ENCODE data around the gene FSTL5. TPM values are rescaled to one million over a fixed set of nuclear protein-coding genes. Genes with fewer than 3 reads are reported as not detected.

Gene FSTL5
- total and polyA plus RNA-seq, 2 of the 8 experiments (the other 6 are each of a cell fraction or from before 2014, with no cell fraction given), result 0.09 to 0.32 TPM

DNA sequence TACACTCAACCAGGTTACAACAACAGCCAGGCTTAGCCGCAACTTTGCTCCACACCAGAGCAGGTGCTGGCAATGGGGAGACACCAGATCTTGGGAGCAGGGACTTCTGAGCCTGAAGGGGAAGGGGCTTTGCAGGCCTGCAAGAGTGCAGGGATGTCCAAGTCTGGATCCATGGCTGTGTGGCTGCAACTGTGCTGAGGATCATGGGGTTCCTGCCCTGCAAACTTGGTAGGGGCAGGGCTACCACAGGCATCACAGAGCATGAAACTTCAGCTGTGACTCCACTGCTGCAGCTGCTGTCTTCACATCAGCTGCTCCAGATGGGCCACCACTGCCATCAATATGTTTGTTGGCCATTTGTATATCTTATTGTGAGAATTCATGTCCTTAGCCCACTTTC is 340.4 kb downstream of the FSTL5 start:
- CTCF ChIA-PET (ENCODE audit: partially characterized antibody), result no interaction called here
- WGBS, 2 experiments (ENCODE audit: extremely low coverage in 1 of 2, insufficient coverage in 1 of 2, insufficient read length in 1 of 2, insufficient replicate concordance in 2 of 2, low coverage in 1 of 2, low lambda C conversion rate in 2 of 2, missing lambda C conversion rate in 1 of 2), result 100% methylated on average over 1 of the region's 1 CpG; no CpG with 5 or more reads in 1 of the 2 experiments
- H2BK20ac ChIP-seq (ENCODE audit: low read length), result no peak overlapping the region

More for the DNA sequence above, 340.4 kb downstream of the FSTL5 start:
- no peaks in the 10 kb centered on the region for H3K36me3 ChIP-seq (ENCODE audit: control insufficient read depth in 2 of 4, insufficient read depth in 4 of 4, low read length in 3 of 4)
- no peaks in the 10 kb centered on the region for H3K27me3 ChIP-seq (replicated peaks in 1 of 4; ENCODE audit: control insufficient read depth in 3 of 4, extremely low read depth in 1 of 4, insufficient read depth in 3 of 4, low read length in 3 of 4)
- H3K79me2 ChIP-seq (ENCODE audit: control insufficient read depth in 1 of 2, insufficient read depth in 2 of 2, low read length in 2 of 2), result no peaks in the 10 kb centered on the region
- POLR2A ChIA-PET (ENCODE audit: partially characterized antibody), result no interaction called here
- no peak overlapping the region for H3K23ac ChIP-seq (ENCODE audit: insufficient read length)
- H3K27ac ChIP-seq (ENCODE audit: low read depth, low read length), result no peak overlapping the region
- no peak overlapping the region; the same call in 1 of the 2 replicates for H2BK5ac ChIP-seq (ENCODE audit: low read depth, low read length)
- H3K56ac ChIP-seq (replicated peaks; ENCODE audit: insufficient read length, low read depth, low read length), result no peak overlapping the region
- no peak overlapping the region for H2BK12ac ChIP-seq (ENCODE audit: low read depth, low read length)
- H3K4me2 ChIP-seq (ENCODE audit: insufficient read depth in 1 of 2, low read depth in 2 of 2, low read length in 2 of 2), result no peak overlapping the region
- H3K14ac ChIP-seq (ENCODE audit: insufficient read length), result no peak overlapping the region
- no peak overlapping the region for H2BK120ac ChIP-seq (replicated peaks; ENCODE audit: low read depth, low read length)
- no peak overlapping the region for H3K4me3 ChIP-seq (ENCODE audit: extremely low read depth in 1 of 4, insufficient read depth in 2 of 4, low read depth in 3 of 4, low read length in 4 of 4)
- no peak overlapping the region for H2AK5ac ChIP-seq (ENCODE audit: low read depth, low read length)
- H4K20me1 ChIP-seq (replicated peaks in 1 of 2; ENCODE audit: control insufficient read depth in 1 of 2, insufficient read depth in 2 of 2, low read length in 2 of 2), result no peaks in the 10 kb centered on the region
- DNase-seq (ENCODE audit: low read depth in 1 of 2, low spot score in 2 of 2) (no peak), FAIRE-seq (no peak)
- H4K8ac ChIP-seq (ENCODE audit: extremely low read depth, insufficient read depth, low read length), result no peak overlapping the region; the same call in 1 of the 2 replicates
- no peak overlapping the region for H2BK15ac ChIP-seq (ENCODE audit: low read length)
- H3K4ac ChIP-seq (replicated peaks; ENCODE audit: insufficient read length, low read depth, low read length), result no peak overlapping the region
- no peak overlapping the region for H4K91ac ChIP-seq (replicated peaks; ENCODE audit: insufficient read length, low read length)
- TF ChIP-seq EZH2 (IDR thresholded peaks at IDR 0.05; ENCODE audit: low read depth, low read length, severe bottlenecking), result no peak
- TF ChIP-seq SIX5 (IDR thresholded peaks at IDR 0.05; ENCODE audit: low read depth, low read length), result no peak
- no peak for TF ChIP-seq ZNF274 (IDR thresholded peaks at IDR 0.05; ENCODE audit: borderline replicate concordance, extremely low read depth, low read length)
- no peak for TF ChIP-seq POU5F1 (IDR thresholded peaks at IDR 0.05; ENCODE audit: low read depth, low read length)
- no peak for TF ChIP-seq SP4 (IDR thresholded peaks at IDR 0.05; ENCODE audit: low read length)
- TF ChIP-seq FOSL1 (IDR thresholded peaks at IDR 0.05; ENCODE audit: insufficient read depth, low read depth, low read length), result no peak
- TF ChIP-seq MAFK (IDR thresholded peaks at IDR 0.05; ENCODE audit: low read depth, low read length), result no peak
- no peak for TF ChIP-seq TAF7 (optimal IDR thresholded peaks at IDR 0.05; ENCODE audit: borderline replicate concordance, low read depth, low read length)
- TF ChIP-seq, protein P1, sequence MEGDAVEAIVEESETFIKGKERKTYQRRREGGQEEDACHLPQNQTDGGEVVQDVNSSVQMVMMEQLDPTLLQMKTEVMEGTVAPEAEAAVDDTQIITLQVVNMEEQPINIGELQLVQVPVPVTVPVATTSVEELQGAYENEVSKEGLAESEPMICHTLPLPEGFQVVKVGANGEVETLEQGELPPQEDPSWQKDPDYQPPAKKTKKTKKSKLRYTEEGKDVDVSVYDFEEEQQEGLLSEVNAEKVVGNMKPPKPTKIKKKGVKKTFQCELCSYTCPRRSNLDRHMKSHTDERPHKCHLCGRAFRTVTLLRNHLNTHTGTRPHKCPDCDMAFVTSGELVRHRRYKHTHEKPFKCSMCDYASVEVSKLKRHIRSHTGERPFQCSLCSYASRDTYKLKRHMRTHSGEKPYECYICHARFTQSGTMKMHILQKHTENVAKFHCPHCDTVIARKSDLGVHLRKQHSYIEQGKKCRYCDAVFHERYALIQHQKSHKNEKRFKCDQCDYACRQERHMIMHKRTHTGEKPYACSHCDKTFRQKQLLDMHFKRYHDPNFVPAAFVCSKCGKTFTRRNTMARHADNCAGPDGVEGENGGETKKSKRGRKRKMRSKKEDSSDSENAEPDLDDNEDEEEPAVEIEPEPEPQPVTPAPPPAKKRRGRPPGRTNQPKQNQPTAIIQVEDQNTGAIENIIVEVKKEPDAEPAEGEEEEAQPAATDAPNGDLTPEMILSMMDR (IDR thresholded peaks at IDR 0.05; ENCODE audit: control extremely low read depth in 1 of 3, insufficient read depth in 1 of 3, low read depth in 1 of 3, low read length in 3 of 3), result no peak
- peaks cover 0 to 3% of the 10 kb centered on the region in 2 experiments; a peak in 1 of 4 replicates for H3K9me3 ChIP-seq (ENCODE audit: insufficient read depth in 2 of 2, low read depth in 1 of 2, low read length in 1 of 2)
- H3K79me1 ChIP-seq (ENCODE audit: low read depth, low read length), result no peaks in the 10 kb centered on the region
- no peak overlapping the region for H3K18ac ChIP-seq (ENCODE audit: extremely low read depth, low read length)
- H3K9ac ChIP-seq (replicated peaks in 1 of 4; ENCODE audit: extremely low read depth in 1 of 4, low read depth in 3 of 4, low read length in 3 of 4), result no peak overlapping the region
- H3K23me2 ChIP-seq (ENCODE audit: low read depth, low read length), result no peaks in the 10 kb centered on the region
- H2AFZ ChIP-seq (ENCODE audit: low read length), result no peak overlapping the region
- no peak overlapping the region for H4K5ac ChIP-seq (ENCODE audit: insufficient read length, low read depth, low read length)
- no peaks in the 10 kb centered on the region for H3K4me1 ChIP-seq (replicated peaks in 1 of 4; ENCODE audit: control insufficient read depth in 3 of 4, insufficient read depth in 4 of 4, low read length in 3 of 4)

Data from H1 (cell line).